HG03565 (cell line): ENCODE data around the gene SLC12A9.
"Not testable (repeated sequence)": the region's sequence is repeated elsewhere in the genome, so short reads cannot be mapped to it uniquely, and the experiment has no call there.

Experiments used
- ATAC-seq: cut with Tn5 transposase; IDR thresholded peaks from one replicate; pipeline ENCODE4 v1.9.1; 2021; ENCODE audit warnings: mild to moderate bottlenecking, moderate library complexity; ENCODE audit not compliant: unreplicated experiment

The SLC12A9 gene, protein sequence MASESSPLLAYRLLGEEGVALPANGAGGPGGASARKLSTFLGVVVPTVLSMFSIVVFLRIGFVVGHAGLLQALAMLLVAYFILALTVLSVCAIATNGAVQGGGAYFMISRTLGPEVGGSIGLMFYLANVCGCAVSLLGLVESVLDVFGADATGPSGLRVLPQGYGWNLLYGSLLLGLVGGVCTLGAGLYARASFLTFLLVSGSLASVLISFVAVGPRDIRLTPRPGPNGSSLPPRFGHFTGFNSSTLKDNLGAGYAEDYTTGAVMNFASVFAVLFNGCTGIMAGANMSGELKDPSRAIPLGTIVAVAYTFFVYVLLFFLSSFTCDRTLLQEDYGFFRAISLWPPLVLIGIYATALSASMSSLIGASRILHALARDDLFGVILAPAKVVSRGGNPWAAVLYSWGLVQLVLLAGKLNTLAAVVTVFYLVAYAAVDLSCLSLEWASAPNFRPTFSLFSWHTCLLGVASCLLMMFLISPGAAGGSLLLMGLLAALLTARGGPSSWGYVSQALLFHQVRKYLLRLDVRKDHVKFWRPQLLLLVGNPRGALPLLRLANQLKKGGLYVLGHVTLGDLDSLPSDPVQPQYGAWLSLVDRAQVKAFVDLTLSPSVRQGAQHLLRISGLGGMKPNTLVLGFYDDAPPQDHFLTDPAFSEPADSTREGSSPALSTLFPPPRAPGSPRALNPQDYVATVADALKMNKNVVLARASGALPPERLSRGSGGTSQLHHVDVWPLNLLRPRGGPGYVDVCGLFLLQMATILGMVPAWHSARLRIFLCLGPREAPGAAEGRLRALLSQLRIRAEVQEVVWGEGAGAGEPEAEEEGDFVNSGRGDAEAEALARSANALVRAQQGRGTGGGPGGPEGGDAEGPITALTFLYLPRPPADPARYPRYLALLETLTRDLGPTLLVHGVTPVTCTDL

DNA sequence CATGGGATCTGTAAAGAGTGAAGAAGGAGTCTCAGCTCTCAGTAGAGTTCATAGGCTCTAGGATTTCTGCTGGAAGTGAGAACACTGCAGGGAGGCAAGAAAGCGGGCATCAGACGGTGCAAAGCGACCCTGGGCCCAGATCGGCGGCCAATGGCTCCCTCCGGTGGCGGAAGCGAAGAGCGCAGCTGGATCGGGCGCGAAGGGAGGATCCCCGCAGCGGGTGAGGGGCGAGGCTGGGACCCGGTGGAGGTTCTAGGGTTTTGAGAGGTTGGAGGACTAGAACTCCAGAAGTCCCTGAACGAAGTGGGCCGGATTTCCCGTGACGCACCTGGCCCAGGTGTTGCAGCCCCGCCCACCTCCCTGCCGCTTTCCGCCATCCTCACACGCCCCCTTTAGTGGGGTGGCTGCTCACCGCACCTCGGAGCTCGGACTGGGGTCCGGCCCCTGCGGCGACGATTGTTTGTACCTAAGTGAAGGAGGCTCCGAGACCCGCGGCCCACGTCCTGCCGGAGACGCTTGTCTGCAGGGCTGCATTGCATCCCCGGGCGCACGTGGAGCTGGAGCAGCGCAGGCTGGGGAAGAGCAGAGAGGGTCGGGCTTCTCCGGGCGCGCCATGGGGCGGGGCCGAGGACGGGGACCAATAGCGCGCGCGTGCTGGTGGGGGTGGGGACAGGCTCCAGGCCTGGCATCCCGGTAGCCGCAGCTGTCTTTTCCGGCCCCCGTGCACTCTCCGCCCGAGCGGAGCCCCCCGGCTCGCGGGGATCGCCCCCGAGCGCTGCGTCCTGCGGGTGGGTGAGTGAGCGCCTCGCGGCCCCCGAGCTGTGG lies at the start of gene SLC12A9:
Gene SLC12A9, plus strand, starts transcription at position 666 of the 825 bp plus-strand sequence. CDS start 1,485 bp downstream, outside the sequence.
- peak; percentile 79 for ATAC-seq

DNA sequence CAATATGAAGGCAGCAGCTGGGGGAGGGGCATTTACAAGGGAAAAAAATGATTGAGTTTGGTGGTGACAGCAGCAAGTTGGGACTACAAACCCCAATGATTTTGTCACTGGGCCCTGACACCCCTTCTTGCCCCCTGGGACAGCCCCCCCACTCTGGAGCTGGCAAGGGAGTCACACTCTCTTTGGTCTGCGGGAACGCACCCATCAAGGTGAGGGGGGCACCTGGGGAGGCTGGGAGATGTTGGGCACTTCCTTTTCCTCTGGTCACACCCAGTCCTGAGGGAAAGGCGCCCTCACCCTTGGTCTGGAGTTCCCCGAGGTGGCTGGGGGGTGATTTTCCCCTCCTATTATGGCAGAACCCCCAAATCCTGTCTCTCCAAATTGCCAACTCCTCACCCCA lies 49.6 kb upstream of the SLC12A9 start:
- ATAC-seq: no peak

GRCh38 chr7:100803398-100804161 lies 48.9 kb upstream of the SLC12A9 start:
- peak; percentile 85 for ATAC-seq

DNA sequence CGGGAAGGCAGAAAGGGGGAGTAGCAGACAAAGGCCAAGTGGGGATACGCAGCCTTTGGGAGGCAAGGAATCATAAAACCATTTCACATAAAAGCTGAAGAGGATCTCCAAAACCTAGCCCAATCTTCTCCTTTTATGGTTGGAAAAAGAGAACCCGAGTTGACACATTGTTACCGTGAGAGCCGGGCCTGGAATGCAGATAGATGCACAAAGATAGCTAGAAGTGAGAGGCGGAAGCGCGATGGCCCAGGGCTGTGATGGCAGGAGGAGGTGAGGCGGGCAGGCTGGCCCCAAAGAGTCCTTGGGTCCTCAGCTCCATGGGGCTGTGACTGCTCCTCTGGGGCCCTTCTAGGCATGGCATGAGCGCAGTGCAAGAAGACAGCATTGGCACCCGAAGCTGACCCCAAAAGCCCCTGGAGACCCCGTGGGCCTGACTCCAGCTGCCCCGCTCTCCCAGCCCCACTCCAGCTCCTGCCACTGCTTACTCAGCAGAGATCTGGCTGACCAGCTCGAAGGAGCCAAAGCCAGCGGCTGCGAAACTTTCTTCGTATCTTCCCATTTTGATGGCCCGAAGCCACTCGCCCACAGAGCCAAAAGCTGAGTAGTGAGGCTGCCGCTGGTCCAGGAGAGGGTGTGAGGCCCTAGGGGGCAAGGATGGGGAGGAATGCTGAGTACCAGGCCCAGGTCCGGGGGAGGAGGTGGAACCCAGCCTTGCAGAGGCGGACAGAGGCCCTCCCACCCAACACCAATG lies 47.7 kb upstream of the SLC12A9 start:
- no peak for ATAC-seq

DNA sequence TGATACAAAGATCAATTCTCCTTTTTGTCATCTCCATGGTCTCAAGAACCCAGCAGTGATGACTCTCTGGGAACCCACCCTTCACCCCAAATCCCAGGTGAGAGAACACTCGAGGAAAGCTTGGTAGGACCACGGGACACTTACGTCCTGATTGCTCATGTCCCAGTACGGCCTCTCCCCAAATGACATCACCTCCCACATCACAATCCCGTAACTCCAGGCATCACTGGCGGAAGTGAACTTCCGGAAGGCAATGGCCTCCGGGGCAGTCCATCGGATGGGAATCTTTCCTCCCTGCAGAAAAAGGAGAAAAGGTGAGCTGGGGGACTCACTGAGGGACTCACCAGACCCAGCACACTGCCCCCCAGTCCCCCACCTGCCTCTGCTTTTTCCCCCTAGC lies 46.2 kb upstream of the SLC12A9 start:
- ATAC-seq: no peak

- not testable (repeated sequence) for ATAC-seq
Measured at GRCh38 chr7:100806883-100807282, 45.6 kb upstream of the SLC12A9 start.

DNA sequence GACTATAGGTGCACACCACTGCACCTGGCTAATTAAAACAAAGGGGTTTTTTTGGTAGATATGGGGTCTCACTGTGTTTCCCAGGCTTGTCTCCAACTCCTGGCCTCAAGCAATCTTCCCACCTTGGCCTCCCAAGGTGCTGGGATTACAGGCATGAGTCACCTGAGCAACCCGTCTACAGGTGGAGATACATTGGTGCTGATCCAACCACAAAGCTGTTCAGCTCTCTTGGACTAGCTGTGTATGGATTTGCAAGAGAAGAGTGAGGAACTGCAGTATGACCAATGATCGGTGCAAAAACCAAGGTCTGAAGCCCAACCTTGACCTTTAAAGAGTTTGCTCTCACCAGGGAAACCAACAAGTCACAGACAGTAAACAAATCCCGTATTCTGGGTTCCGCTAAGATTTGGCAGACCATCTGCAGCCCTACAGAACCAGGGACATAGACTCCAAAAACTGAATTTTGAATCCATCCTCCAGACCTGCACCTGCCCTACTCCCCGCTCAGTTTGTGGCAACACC lies 44.1 kb upstream of the SLC12A9 start:
- ATAC-seq: no peak

DNA sequence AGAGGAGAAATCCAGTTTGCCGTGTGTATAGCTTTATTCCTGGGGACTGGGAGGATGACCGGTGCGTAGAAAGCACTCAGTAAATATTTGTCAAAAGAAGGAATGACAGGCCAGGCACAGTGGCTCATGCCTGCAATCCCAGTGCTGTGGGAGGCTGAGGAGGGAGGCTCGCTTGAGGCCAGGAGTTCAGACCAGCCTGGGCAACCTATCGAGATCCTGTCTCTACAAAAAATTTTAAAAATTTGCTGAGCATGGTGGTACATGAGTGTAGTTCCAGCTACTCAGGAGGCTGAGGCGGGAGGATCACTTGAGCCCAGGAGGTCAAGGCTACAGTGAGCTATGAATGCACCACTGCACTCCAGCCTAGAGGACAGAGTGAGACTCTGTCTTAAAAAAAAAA lies 41.0 kb upstream of the SLC12A9 start:
- ATAC-seq: no peak

- no peak for ATAC-seq
Measured at GRCh38 chr7:100812729-100813128, 39.8 kb upstream of the SLC12A9 start.

GRCh38 chr7:100816515-100816914 lies 36.0 kb upstream of the SLC12A9 start:
- ATAC-seq: not testable (repeated sequence)

DNA sequence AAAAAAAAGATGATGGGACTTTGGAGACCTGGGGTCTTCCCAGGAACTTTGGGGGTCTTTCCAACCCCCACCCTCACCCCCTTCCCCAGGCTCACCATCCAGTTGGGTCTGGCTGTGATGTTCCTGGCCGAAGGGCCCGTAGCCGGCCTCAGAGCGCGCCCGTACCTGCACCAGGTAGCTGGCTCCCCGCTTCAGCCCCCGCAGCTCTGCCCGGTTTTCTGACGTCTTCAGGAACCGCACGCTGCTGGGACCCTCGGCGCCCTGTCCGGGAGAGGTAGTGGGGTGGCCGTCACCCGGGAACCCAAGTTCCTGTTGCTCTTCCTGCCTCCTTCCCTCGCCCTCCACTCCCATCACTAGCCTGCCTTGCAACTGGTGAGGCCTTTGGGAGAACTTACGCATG lies 35.4 kb upstream of the SLC12A9 start:
- no peak for ATAC-seq

DNA sequence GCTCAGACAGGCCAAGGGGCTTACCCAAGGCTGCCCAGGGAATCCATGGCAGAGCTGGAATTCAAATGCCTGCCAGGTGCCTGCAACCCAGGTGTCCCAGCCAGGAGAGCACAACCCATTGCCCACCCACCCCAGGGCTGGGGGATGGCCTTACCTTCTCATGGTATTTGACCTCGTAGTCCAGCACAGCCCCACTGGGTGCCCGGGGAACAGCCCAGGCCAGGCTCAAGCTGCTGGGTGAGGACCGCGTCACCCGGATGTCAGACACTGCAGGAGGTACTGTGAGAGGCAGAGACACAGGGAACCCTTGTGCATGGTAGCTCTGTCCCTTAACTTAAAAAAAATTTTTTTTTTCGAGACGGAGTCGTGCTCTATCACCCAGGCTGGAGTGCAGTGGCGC lies 34.1 kb upstream of the SLC12A9 start:
- ATAC-seq: no peak

GRCh38 chr7:100818825-100819224 lies 33.7 kb upstream of the SLC12A9 start:
- ATAC-seq: no peak

GRCh38 chr7:100819586-100819985 lies 32.9 kb upstream of the SLC12A9 start:
- ATAC-seq: no peak

GRCh38 chr7:100822236-100823139 lies 30.0 kb upstream of the SLC12A9 start:
- ATAC-seq: no peak

DNA sequence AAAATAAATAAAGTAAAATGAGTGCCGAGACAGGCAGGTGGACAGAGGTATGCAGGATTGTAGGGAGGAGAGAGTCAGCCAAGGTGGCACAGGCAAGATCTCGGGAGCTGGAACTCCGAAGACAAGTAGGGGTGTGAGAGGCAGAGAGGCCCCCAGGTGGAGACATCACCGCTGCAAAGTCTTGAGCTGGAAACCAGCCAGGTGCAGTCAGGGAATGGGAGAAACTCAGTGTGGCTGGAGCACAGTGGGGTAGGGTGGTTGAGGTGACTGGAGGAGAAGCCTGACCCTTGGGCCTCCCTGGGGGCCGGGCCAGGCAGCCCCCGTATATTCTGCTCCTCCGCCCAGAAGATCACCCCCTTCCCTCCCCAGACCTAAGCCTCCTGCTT lies 29.4 kb upstream of the SLC12A9 start:
- no peak for ATAC-seq

DNA sequence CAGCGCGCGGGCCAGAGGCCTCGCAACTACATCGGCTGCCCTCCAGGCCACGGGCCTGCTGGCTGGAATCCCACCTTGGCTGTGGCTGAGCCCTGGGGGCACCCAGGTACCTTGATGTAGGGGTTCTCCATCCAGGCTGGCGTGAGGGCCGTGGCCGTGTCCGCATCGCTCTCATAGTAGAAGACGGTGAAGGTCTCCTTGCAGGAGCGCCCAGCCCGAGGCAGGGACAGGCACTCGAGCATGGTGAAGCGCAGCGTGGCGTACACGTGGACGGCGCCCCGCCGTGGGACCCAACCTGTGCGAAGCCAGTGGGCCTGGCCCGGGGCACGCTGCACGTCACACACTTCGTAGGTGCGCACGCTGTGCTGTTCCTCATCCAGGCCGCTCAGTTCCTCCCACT lies 29.0 kb upstream of the SLC12A9 start:
- no peak for ATAC-seq

DNA sequence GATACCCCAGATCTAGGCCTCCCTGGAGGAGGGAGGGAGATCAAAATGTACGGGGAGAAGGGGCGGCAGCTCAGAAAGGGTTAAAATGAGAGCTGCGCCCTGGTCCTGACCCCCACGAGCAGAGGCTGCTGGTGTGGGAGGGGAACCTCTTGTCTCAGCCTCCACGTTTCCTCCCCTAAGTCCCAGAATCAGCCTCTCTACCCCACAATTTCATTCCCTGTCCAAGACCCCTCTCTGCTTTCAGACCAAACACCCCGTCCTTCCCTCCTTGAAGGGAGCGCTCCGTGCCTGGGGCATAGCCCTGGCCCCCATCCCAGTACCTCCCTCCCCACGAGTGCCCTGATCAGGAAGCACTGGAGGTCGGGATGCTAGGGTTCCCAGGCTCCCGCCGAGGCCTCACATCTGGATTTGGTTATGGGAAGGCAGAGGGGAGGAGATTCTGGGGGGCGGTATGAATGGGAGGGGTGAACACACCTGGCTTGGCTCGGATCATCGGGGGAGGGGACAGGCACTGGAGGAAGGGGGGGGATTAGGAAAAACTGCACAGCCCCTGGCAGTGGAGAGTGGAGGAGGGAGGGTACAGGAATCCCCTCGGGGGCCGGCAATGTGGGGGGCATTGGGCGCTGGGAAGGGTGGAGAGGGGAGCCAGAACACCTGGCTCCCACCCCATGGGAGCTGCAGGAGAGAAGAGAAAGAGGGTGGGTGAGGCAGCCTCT lies 27.9 kb upstream of the SLC12A9 start:
- no peak for ATAC-seq
